ENCODE measurements around the gene MYL10.
"Not testable (repeated sequence)": the region's sequence is repeated elsewhere in the genome, so short reads cannot be mapped to it uniquely, and the experiment has no call there.

The MYL10 gene

DNA sequence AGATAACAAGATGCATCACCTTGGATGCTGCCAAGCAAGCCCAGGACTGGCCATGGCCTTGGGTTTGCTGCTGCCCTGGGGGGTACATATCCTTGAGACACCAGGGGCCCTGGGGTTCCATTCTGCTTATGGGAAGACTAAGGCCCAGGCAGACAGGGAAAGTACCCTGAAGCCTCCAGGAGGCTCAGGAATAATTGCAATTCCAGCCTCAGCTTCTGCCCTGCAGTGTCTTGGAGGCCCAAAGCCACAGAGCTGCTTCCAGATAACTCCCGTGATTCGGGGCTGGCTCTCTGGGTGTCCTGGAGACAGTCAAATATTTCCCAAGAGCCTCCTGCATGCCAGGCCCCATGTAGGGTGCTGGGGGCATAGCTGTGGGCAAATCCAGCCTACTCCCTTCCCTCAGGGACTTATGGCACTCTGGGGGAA is 22.6 kb downstream of the MYL10 start:
- no peak overlapping the region for H3K9ac ChIP-seq (ENCODE audit: low read length)
- H3K4me1 ChIP-seq (ENCODE audit: control insufficient read depth, insufficient read depth, low read depth, low read length), result peaks cover 6% of the 10 kb centered on the region
- no peak overlapping the region for H4K91ac ChIP-seq (ENCODE audit: low read length)
- no peak overlapping the region for H3K18ac ChIP-seq (ENCODE audit: low read depth in 1 of 2, low read length in 2 of 2)
- H2BK15ac ChIP-seq (ENCODE audit: low read depth, poor library complexity, severe bottlenecking), result no peak overlapping the region
- H3K23ac ChIP-seq (ENCODE audit: low read length in 2 of 2), result no peak overlapping the region
- no peaks in the 10 kb centered on the region for H3K9me3 ChIP-seq (ENCODE audit: control insufficient read depth, low read length)
- no peak overlapping the region for H2BK5ac ChIP-seq (ENCODE audit: low read depth, low read length, poor library complexity, severe bottlenecking)
- H3K4me3 ChIP-seq (ENCODE audit: insufficient read depth in 1 of 2, low read depth in 1 of 2, low read length in 2 of 2), result no peak overlapping the region
- H2AK5ac ChIP-seq (ENCODE audit: low read length, severe bottlenecking), result no peak overlapping the region
- no peak overlapping the region for H2BK120ac ChIP-seq (ENCODE audit: low read depth, low read length)
- no peak overlapping the region for H2AFZ ChIP-seq (ENCODE audit: low read depth, low read length)
- H4K8ac ChIP-seq (ENCODE audit: low read length), result no peak overlapping the region
- WGBS, result 78% methylated on average over 2 of the region's 2 CpGs
- no peak overlapping the region for H3K4me2 ChIP-seq (ENCODE audit: low read length, poor library complexity, severe bottlenecking)
- H3K36me3 ChIP-seq (ENCODE audit: control insufficient read depth in 1 of 2, insufficient read depth in 2 of 2, low read depth in 1 of 2, low read length in 2 of 2), result no peaks in the 10 kb centered on the region
- DNase-seq, result no peak
- no peaks in the 10 kb centered on the region for H3K79me1 ChIP-seq (replicated peaks; ENCODE audit: low read length, poor library complexity, severe bottlenecking)
- H3K27me3 ChIP-seq (ENCODE audit: control insufficient read depth in 1 of 2, insufficient read depth in 1 of 2, low read length in 2 of 2), result peaks cover 16 to 36% of the 10 kb centered on the region in 2 experiments
- H2BK12ac ChIP-seq (ENCODE audit: low read length in 2 of 2), result no peak overlapping the region
- H3K4ac ChIP-seq (ENCODE audit: low read depth in 1 of 2, low read length in 2 of 2), result no peak overlapping the region
- no peak overlapping the region for H3K27ac ChIP-seq (ENCODE audit: low read length, poor library complexity, severe bottlenecking)
- H3K14ac ChIP-seq (ENCODE audit: low read length in 2 of 2), result no peak overlapping the region

DNA sequence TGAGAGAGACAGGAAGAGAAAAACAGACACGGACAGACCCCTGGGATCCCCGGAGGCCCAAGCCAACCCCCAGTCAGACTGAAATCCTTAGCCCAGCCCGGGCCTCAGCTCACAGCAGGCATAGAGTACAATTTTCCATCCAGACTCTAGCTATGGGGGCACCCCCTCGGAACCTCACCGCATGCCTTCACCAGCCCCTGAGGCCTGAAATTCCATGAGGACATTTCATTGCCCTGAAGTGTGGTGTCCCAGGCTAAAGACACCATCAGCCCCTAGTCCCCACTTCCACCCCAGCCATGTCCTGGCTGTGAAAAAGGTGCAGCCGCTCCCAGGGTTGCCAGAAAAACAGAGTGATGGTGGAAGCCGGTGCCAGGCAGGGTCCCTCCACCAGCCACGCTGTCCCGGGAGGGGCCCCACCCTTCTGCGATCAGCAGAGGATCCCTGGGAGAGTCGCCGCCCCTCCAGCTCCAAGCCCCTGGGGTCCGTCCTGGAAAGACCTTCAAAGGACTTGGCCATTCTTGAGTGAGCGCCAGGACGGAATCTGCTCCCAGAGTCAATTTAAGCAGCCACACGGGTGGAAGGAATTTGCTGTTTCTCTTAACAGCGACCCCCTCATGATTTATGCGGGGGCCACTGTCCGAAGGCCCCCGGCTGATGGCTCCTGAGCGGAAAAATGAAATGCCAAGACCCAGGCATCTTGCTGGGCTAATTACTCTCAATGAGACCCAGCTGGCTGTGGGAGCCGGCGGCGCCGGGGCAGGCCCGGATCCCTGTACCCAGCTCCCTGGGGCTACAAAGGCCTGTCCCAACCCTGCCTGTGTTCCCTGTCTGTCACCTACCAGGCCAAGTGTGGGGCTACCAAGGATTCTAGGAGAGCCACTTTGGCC is 23.2 kb downstream of the MYL10 start:
- Histone ChIP-seq H3K27ac (ENCODE audit: low read length, poor library complexity, severe bottlenecking) (no peak overlapping the region), H2BK120ac (ENCODE audit: low read depth, low read length) (no peak overlapping the region), H3K14ac (ENCODE audit: low read length in 2 of 2) (no peak overlapping the region), H3K36me3 (ENCODE audit: control insufficient read depth in 1 of 2, insufficient read depth in 2 of 2, low read depth in 1 of 2, low read length in 2 of 2) (no peaks in the 10 kb centered on the region), H3K4ac (ENCODE audit: low read depth in 1 of 2, low read length in 2 of 2) (no peak overlapping the region), H2AK5ac (ENCODE audit: low read length, severe bottlenecking) (no peak overlapping the region), H3K4me3 (ENCODE audit: insufficient read depth in 1 of 2, low read depth in 1 of 2, low read length in 2 of 2) (no peak overlapping the region), H3K4me1 (ENCODE audit: control insufficient read depth, insufficient read depth, low read depth, low read length) (peaks cover 6% of the 10 kb centered on the region), H3K18ac (ENCODE audit: low read depth in 1 of 2, low read length in 2 of 2) (peak overlapping the region in 1 of 2 experiments; percentile 19), H3K9me3 (ENCODE audit: control insufficient read depth, low read length) (no peaks in the 10 kb centered on the region), H3K23ac (ENCODE audit: low read length in 2 of 2) (no peak overlapping the region), H2BK12ac (ENCODE audit: low read length in 2 of 2) (no peak overlapping the region), H3K4me2 (ENCODE audit: low read length, poor library complexity, severe bottlenecking) (no peak overlapping the region), H2BK15ac (ENCODE audit: low read depth, poor library complexity, severe bottlenecking) (no peak overlapping the region), H4K8ac (ENCODE audit: low read length) (no peak overlapping the region), H3K79me1 (replicated peaks; ENCODE audit: low read length, poor library complexity, severe bottlenecking) (no peaks in the 10 kb centered on the region), H3K9ac (ENCODE audit: low read length) (no peak overlapping the region), H3K27me3 (ENCODE audit: control insufficient read depth in 1 of 2, insufficient read depth in 1 of 2, low read length in 2 of 2) (peaks cover 16 to 39% of the 10 kb centered on the region in 2 experiments), H2AFZ (ENCODE audit: low read depth, low read length) (no peak overlapping the region), H4K91ac (ENCODE audit: low read length) (no peak overlapping the region), H2BK5ac (ENCODE audit: low read depth, low read length, poor library complexity, severe bottlenecking) (no peak overlapping the region)
- DNase-seq, result no peak
- WGBS, result 90% methylated on average over 26 of the region's 26 CpGs

DNA sequence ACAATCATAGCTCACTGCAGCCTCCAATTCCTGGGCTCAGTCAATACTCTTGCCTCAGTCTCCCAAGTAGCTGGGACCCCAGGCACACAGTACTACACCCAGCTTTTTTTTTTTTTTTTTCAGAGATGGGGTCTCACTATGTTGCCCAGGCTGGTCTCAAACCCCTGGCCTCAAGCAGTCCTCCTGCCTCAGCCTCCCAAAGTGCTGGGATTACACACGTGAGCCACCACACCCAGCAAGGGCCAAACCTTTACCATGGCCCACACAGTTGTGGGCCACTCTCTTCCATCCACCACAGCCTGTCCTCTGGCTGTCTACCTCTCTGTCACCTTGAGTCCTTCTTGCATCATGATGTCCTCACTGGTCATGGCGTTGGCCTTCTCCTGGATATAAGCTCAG is 24.2 kb downstream of the MYL10 start:
- H3K18ac ChIP-seq (ENCODE audit: low read depth in 1 of 2, low read length in 2 of 2); H2AFZ ChIP-seq (ENCODE audit: low read depth, low read length); H3K79me1 ChIP-seq (replicated peaks; ENCODE audit: low read length, poor library complexity, severe bottlenecking); H2BK12ac ChIP-seq (ENCODE audit: low read length in 2 of 2); H3K9ac ChIP-seq (ENCODE audit: low read length); H3K27ac ChIP-seq (ENCODE audit: low read length, poor library complexity, severe bottlenecking); H3K4me1 ChIP-seq (ENCODE audit: control insufficient read depth, insufficient read depth, low read depth, low read length); H3K23ac ChIP-seq (ENCODE audit: low read length in 2 of 2); H4K8ac ChIP-seq (ENCODE audit: low read length); H2BK15ac ChIP-seq (ENCODE audit: low read depth, poor library complexity, severe bottlenecking); H3K4me3 ChIP-seq (ENCODE audit: insufficient read depth in 1 of 2, low read depth in 1 of 2, low read length in 2 of 2); DNase-seq; H3K9me3 ChIP-seq (ENCODE audit: control insufficient read depth, low read length); H4K91ac ChIP-seq (ENCODE audit: low read length); H3K4me2 ChIP-seq (ENCODE audit: low read length, poor library complexity, severe bottlenecking); H3K4ac ChIP-seq (ENCODE audit: low read depth in 1 of 2, low read length in 2 of 2); H2AK5ac ChIP-seq (ENCODE audit: low read length, severe bottlenecking); H3K14ac ChIP-seq (ENCODE audit: low read length in 2 of 2); H2BK5ac ChIP-seq (ENCODE audit: low read depth, low read length, poor library complexity, severe bottlenecking); H2BK120ac ChIP-seq (ENCODE audit: low read depth, low read length); H3K36me3 ChIP-seq (ENCODE audit: control insufficient read depth in 1 of 2, insufficient read depth in 2 of 2, low read depth in 1 of 2, low read length in 2 of 2): not testable (repeated sequence)
- 100% methylated on average over 2 of the region's 2 CpGs for WGBS
- peaks cover 16 to 41% of the 10 kb centered on the region in 2 experiments for H3K27me3 ChIP-seq (ENCODE audit: control insufficient read depth in 1 of 2, insufficient read depth in 1 of 2, low read length in 2 of 2)

DNA sequence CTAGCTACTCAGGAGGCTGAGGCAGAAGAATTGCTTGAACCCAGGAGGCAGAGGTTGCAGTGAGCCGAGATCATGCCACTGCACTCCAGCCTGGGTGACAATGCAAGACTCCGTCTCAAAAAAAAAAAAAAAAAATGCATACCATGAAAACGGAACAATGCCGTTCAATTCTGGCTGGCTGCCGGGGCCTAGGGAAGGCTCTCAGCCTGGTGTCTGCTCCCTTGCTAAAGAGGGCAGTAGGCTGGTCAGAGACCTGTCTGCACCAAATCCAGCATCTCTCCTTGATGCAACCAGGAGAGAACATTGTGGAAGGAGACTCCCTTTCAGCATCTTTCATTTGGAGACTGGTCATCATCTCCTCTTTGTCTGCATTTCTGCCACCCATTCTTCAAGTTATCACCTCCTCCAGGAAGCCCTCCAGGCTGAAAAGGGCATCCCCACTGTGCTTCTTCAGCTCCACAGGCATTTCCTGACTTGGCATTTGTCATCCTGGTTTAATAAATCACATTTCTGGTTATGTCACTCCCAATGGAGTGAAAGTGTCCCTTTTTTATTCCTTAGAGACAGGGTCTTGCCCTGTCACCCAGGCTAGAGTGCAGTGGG is 24.7 kb downstream of the MYL10 start:
- H3K27ac ChIP-seq (ENCODE audit: low read length, poor library complexity, severe bottlenecking), result no peak overlapping the region
- H2AFZ ChIP-seq (ENCODE audit: low read depth, low read length), result no peak overlapping the region
- H3K18ac ChIP-seq (ENCODE audit: low read depth in 1 of 2, low read length in 2 of 2), result no peak overlapping the region
- no peak overlapping the region for H4K91ac ChIP-seq (ENCODE audit: low read length)
- H3K36me3 ChIP-seq (ENCODE audit: control insufficient read depth in 1 of 2, insufficient read depth in 2 of 2, low read depth in 1 of 2, low read length in 2 of 2), result no peaks in the 10 kb centered on the region
- H2AK5ac ChIP-seq (ENCODE audit: low read length, severe bottlenecking), result no peak overlapping the region
- no peak overlapping the region for H3K4me2 ChIP-seq (ENCODE audit: low read length, poor library complexity, severe bottlenecking)
- no peak overlapping the region for H4K8ac ChIP-seq (ENCODE audit: low read length)
- no peaks in the 10 kb centered on the region for H3K79me1 ChIP-seq (replicated peaks; ENCODE audit: low read length, poor library complexity, severe bottlenecking)
- no peaks in the 10 kb centered on the region for H3K9me3 ChIP-seq (ENCODE audit: control insufficient read depth, low read length)
- no peak overlapping the region for H2BK120ac ChIP-seq (ENCODE audit: low read depth, low read length)
- peaks cover 6% of the 10 kb centered on the region for H3K4me1 ChIP-seq (ENCODE audit: control insufficient read depth, insufficient read depth, low read depth, low read length)
- no peak overlapping the region for H3K4me3 ChIP-seq (ENCODE audit: insufficient read depth in 1 of 2, low read depth in 1 of 2, low read length in 2 of 2)
- H3K9ac ChIP-seq (ENCODE audit: low read length), result no peak overlapping the region
- H2BK12ac ChIP-seq (ENCODE audit: low read length in 2 of 2), result no peak overlapping the region
- H2BK15ac ChIP-seq (ENCODE audit: low read depth, poor library complexity, severe bottlenecking), result no peak overlapping the region
- WGBS, result 87% methylated on average over 5 of the region's 5 CpGs
- H3K14ac ChIP-seq (ENCODE audit: low read length in 2 of 2), result no peak overlapping the region
- peaks cover 16 to 41% of the 10 kb centered on the region in 2 experiments for H3K27me3 ChIP-seq (ENCODE audit: control insufficient read depth in 1 of 2, insufficient read depth in 1 of 2, low read length in 2 of 2)
- DNase-seq, result no peak
- no peak overlapping the region for H2BK5ac ChIP-seq (ENCODE audit: low read depth, low read length, poor library complexity, severe bottlenecking)
- H3K23ac ChIP-seq (ENCODE audit: low read length in 2 of 2), result no peak overlapping the region
- no peak overlapping the region for H3K4ac ChIP-seq (ENCODE audit: low read depth in 1 of 2, low read length in 2 of 2)

All from mesenchymal stem cell (in vitro differentiated cells and primary cell).